HPDE6-E6E7 (cell line): ENCODE results near the gene PPP2R3B.

ENCODE experiments used
- DNase-seq: peaks from one replicate; pipeline ENCODE4 v3.0.0; 2011; ENCODE audit warnings: missing footprints; ENCODE audit errors: extremely low spot score

PPP2R3B gene

DNA sequence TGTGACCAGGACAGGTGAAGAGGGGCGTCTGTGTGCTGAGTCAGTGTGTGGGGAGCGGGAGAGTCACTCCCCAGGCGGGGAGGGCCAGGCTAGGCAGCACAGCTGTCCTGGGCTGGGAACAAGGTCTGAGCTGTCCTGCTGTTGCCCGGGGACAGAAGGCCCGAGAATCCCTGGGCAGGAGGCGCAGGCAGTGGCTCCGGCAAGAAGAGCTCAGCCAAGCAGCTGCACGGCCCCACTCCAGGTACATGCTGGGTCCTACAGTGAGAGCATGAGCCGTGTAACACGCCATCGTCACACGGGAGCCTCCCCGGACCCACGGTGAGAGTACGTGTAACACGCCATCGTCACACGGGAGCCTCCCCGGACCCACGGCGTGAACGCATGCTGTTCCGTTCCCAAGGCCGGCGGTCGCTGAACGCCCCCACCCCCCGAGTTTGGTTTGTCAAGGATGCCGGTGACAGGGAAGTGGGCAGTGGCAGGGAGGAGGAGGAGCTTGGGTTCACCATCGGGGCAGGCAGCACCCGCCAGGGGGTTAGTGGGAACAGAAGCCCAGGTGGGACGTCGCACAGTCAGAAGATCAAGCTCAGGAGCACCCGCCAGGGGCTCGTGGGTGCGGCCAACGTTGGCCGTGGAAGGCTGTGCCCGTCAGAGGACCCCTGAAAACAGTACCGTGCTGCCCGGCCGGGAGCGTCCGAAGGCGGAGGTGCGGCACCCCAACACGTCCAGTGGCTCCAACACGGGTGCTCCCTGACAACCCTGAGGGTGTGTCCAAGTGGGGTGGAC is 15.6 kb downstream of the PPP2R3B start:
- no peak for DNase-seq

GRCh38 chrX:370244-370962 is 16.3 kb downstream of the PPP2R3B start:
- no peak for DNase-seq

DNA sequence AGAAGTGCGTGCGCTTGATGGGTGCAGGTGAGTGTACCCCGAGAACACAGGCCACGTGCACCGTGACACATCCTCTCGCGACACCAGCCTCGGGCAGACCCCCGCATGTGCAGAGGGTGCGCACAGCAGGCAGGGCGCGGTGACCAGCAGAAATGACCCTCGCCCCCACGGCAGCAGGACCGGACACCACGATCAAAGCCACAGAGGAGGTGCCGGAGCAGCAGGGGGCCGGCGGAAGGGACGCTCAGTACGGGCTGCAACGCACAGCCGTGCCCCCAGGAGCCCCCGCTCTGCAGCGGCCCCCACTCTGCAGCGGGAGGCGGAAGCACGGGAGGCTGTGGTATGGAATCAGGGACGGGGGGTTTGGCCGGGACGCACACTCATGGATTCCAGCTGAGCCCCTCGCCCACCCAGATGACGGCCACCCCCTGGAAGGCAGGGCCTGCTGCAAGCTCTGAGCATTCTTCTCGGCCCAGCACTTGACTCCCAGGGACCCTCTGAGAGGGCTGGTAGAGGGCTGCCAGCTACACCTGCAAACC is 17.1 kb downstream of the PPP2R3B start:
- no peak for DNase-seq

GRCh38 chrX:368811-369562 is 17.7 kb downstream of the PPP2R3B start:
- no peak for DNase-seq

DNA sequence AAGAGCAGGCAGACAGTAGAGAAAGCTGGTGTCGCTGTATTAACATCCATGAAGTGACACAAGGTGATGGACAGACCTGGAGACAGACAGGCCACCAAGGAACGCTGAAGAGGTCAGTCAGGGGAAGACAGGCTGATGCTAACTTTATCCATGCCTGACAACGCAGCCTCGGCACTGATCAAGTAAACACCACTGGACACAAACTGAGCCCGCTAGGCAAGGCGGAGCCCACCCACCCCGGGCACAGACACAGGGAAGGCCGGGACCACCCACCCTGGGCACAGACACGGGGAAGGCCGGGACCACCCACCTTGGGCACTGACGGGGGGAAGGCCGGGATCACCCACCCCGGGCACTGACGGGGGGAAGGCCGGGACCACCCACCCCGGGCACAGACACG is 18.8 kb downstream of the PPP2R3B start:
- DNase-seq: no peak

DNA sequence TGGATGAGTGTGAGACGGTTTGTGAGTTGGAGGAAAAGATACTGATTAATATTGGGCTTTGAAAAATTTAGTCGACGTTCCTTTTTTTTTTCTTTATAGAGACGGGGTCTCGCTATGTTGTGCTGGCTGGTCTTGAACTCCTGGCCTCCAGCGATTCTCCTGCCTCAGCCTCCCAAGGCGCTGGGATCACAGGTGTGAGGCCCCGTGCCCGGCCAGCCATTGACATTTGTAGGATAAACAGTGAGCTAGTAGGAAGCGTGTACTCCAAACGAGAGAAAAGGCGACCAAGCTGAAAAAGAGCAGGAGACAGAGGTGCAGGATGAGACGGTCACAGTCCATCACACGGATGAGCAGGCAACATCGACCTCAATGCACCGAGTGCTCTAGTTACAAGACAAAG is 19.4 kb downstream of the PPP2R3B start:
- DNase-seq: no peak

DNA sequence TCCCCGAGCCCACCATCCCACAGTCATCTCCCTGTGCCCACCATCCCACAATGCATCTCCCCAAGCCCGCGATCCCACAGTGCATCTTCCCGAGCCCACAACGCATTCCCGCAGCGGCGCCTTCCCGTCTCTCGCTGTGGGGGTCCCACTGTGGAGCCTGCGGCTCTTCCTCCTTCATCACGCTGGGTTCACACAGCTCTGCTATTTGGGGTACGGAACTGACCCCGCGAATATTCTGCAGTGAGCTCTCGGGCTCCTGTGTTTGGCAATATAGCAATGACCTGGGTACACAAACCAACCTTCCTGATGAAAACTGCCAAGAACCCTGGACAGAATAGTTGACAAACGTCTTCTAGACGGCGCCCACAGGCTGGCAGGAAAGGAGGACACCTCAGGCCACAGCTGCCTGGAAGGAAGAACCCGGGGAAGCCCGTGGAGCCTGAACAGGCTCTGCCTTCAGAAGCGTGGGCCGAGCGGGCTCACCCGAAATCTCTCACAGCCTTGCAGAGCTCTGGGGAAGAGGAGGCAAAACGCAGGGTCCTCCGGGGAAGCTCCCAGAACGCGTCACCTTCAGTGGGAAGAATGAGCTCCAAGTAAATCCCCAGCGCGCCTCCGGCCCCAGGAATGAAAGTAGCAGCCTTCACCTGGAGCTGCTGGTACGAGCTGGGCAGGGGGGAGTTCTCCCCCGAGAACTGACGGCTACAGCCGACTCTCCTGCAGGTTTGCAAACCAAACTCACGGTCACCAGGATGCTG is 22.9 kb downstream of the PPP2R3B start:
- DNase-seq: no peak

DNA sequence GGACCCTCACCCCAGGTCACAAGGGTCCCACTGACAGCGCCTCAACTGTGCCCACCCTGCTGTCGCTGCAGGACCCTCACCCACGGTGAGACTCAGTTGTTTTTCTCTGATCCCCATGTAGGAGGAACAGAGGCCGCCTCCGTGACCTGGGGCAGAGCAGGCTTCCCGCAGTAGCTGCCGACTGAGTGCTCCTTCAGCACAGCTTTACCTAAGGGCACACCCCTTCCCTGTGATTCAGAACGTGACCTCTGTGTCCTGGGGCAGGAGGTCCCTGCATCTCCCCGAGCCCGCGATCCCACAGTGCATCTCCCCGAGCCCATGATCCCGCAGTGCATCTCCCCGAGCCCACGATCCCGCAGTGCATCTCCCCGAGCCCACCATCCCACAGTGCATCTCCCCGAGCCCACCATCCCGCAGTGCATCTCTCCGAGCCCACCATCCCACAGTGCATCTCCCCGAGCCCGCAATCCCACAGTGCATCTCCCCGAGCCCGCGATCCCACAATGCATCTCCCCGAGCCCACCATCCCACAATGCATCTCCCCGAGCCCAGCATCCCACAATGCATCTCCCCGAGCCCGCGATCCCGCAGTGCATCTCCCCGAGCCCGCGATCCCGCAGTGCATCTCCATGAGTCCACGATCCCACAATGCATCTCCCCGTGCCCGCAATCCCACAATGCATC is 23.6 kb downstream of the PPP2R3B start:
- DNase-seq: no peak

DNA sequence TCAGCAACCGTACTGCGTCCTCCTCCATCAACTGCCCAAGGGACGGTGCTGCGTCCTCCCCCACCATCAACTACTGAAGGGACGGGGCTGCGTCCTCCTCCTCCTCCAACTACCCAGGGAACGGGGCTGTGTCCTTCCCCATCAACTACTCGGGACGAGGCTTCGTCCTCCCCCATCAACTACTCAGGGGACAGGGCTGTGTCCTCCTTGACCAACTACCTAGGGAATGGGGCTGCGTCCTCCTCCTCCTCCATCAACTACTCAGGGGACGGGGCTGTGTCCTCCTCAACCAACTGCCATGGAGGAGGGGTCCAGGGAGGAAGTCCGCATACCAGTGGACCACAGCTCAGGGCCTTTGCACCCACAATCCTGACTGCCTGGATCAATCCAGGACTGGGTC is 24.4 kb downstream of the PPP2R3B start:
- DNase-seq: no peak

- no peak for DNase-seq
These were observed 25.2 kb downstream of the PPP2R3B start for GRCh38 chrX:361231-362145.

DNA sequence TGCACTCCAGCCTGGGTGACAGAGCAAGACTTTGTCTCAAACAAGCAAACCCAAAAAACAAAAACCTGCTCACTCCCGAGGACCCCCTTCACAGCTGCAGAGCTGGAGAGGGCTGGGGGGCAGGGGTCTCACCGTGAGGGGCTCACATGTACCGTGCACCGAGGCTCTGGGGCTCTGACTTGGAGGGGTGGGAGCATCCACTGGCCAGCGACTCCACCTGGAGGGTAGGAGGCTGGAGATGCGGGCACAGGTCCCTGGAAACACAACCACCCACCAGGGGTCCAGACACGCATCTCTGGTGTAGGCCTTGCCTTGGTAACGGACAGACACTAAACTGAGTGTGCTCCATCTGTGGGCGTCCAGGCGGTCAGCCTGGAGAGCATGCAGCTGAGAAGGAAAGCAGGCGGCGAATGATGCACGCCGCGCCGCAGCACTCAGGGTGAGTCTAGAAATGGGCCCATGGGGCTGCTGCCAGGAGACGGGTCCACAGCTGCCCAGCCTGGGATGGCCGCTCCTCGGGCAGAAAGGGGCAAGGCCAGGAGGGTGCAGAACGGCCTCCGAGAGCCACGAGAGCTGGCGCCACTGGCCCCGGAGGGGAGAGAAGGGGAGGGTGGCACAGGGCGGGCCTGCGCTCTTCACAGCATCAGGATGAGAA is 26.1 kb downstream of the PPP2R3B start:
- DNase-seq: no peak

- DNase-seq: no peak
These were observed 28.0 kb downstream of the PPP2R3B start for GRCh38 chrX:358651-359143.

- no peak for DNase-seq
These were observed 28.8 kb downstream of the PPP2R3B start for GRCh38 chrX:357693-358471.

DNA sequence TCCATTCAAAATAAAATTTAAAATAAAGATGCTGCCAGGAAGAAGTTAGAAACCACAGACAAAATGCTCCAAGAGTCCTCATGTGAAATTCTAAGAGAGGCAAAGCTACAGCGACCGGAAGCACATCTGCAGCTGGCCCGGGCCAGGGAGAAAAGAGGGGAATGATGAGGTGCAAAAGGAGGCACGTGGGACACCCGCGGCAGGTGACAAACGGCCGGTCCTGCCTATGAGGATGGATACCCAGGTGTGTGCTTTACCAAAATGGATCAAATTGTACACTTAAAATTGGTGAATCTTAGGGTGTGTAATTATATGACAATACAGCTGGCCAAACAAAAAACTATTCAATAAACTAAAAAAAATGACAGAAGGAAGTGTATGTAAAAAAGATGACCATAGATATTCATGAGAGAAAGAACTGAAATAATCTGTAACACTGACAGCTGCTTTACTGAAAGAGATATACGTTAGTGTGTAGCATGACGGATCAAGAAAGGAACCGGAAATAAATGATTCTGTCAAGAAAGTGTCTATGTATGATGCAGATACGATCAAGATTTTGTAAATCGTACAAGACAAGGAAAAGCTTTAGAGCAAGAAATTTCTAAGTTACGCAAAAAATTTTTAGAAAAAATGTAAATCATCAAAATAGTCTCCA is 29.5 kb downstream of the PPP2R3B start:
- no peak for DNase-seq

DNA sequence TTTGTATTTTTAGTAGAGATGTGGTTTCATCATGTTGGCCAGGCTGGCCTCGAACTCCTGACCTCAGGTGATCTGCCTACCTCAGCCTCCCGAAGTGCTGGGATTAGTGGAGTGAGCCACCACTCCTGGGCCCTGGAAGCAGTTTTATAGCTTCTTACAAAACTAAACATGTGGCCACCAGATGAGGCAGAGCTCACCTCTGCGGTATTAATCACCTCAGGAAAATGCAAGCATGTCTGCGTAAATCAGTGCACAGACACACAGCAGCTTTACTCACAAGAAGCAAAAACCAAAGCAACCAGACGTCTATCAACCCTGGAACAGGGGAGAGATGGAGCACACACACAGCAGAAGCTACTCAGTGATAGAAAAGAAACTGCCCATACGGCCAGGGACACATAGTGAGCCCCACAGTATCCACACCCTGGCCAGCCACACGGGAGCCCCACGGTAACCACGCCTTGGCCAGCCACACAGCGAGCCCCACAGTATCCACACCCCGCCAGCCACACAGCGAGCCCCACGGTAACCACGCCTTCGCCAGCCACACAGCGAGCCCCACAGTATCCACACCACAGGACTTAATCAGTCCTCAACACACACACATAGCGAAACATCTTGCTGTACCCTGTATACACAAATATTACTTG is 30.2 kb downstream of the PPP2R3B start:
- no peak for DNase-seq

GRCh38 chrX:355329-356050 is 31.2 kb downstream of the PPP2R3B start:
- no peak for DNase-seq
